ENCODE measurements around the gene SEPTIN12. TPM values are rescaled to one million over a fixed set of nuclear protein-coding genes. Genes with fewer than 3 reads are reported as not detected.
A peak's percentile ranks its signal among the peaks of the same experiment; 100 is the strongest.

Gene SEPTIN12
- total and polyA plus RNA-seq, 9 donors = 0.32 TPM; not detected in 8

- no peaks in the 10 kb centered on the region for H3K36me3 ChIP-seq
- H3K9me3 ChIP-seq = no peaks in the 10 kb centered on the region
- no peaks in the 10 kb centered on the region for H3K4me1 ChIP-seq (ENCODE audit: insufficient read depth)
- DNase-seq = no peak
- intact Hi-C loops (cut with DNase I) = no loop called here
- no peaks in the 10 kb centered on the region for H3K27me3 ChIP-seq
- no peak for TF ChIP-seq CTCF (IDR thresholded peaks at IDR 0.05)
- TF ChIP-seq POLR2A (IDR thresholded peaks at IDR 0.05) = no peak
- no peak for TF ChIP-seq EP300 (IDR thresholded peaks at IDR 0.05)
- no peak overlapping the region for H3K27ac ChIP-seq
- WGBS, 3 donors = 61 to 72% (median 68%) methylated on average over 3 of the region's 3 CpGs
- no peak overlapping the region for H3K4me3 ChIP-seq
Observed at GRCh38 chr16:4771646-4772045, 16.5 kb downstream of the SEPTIN12 start.

- H3K4me3 ChIP-seq = no peak overlapping the region
- no peaks in the 10 kb centered on the region for H3K36me3 ChIP-seq
- intact Hi-C loops (cut with DNase I) = no loop called here
- peaks cover 2% of the 10 kb centered on the region for H3K4me1 ChIP-seq (ENCODE audit: insufficient read depth)
- 45 to 48% (median 45%) methylated on average over 7 of the region's 7 CpGs for WGBS, 3 donors
- TF ChIP-seq EP300 (IDR thresholded peaks at IDR 0.05) = no peak
- no peak for TF ChIP-seq CTCF (IDR thresholded peaks at IDR 0.05)
- no peak for TF ChIP-seq POLR2A (IDR thresholded peaks at IDR 0.05)
- H3K9me3 ChIP-seq = no peaks in the 10 kb centered on the region
- no peak for DNase-seq
- no peak overlapping the region for H3K27ac ChIP-seq
- no peaks in the 10 kb centered on the region for H3K27me3 ChIP-seq
Observed at GRCh38 chr16:4769306-4769638, 18.9 kb downstream of the SEPTIN12 start.

GRCh38 chr16:4768549-4769305 is 19.4 kb downstream of the SEPTIN12 start:
- intact Hi-C loops (cut with DNase I) = no loop called here
- Histone ChIP-seq H3K36me3 (no peaks in the 10 kb centered on the region), H3K27ac (peak overlapping the region; percentile 5 to 77), H3K9me3 (no peaks in the 10 kb centered on the region), H3K4me1 (ENCODE audit: insufficient read depth) (peaks cover 2% of the 10 kb centered on the region), H3K4me3 (peak overlapping the region; percentile 46), H3K27me3 (no peaks in the 10 kb centered on the region)
- 2 to 3% (median 2%) methylated on average over 33 to 48 of the region's 48 CpGs for WGBS, 3 donors
- TF ChIP-seq EP300 (IDR thresholded peaks at IDR 0.05) (no peak), CTCF (IDR thresholded peaks at IDR 0.05) (peak in 1 of 3 donors; percentile 5), POLR2A (IDR thresholded peaks at IDR 0.05) (peak; percentile 83)
- peak; percentile 95 to 99 (median 95) for DNase-seq

- peaks cover 2% of the 10 kb centered on the region for H3K4me1 ChIP-seq (ENCODE audit: insufficient read depth)
- WGBS, 3 donors = 28 to 48% (median 44%) methylated on average over 17 of the region's 17 CpGs
- peak in 1 of 3 donors; percentile 6 for TF ChIP-seq CTCF (IDR thresholded peaks at IDR 0.05)
- TF ChIP-seq EP300 (IDR thresholded peaks at IDR 0.05) = no peak
- H3K36me3 ChIP-seq = no peaks in the 10 kb centered on the region
- H3K9me3 ChIP-seq = no peaks in the 10 kb centered on the region
- peak overlapping the region in 1 of 2 donors; percentile 77 for H3K27ac ChIP-seq
- peak; percentile 35 to 50 (median 47) for DNase-seq
- H3K27me3 ChIP-seq = no peaks in the 10 kb centered on the region
- intact Hi-C loops (cut with DNase I) = no loop called here
- peak overlapping the region; percentile 99 for H3K4me3 ChIP-seq
Observed at GRCh38 chr16:4767872-4768548, 20.1 kb downstream of the SEPTIN12 start.

All from ovary (tissue), 9 donors.